GM23338 (cell line): Measurements from ENCODE around the gene ACO2. TPM values are rescaled to one million over a fixed set of nuclear protein-coding genes. Genes with fewer than 3 reads are reported as not detected.

Experiments
- ATAC-seq: fragments of 200-7000 bp; cut with Tn5 transposase; 3 replicates; pipeline ENCODE4 v1.9.1; 2020
- DNase-seq: peaks from one replicate; pipeline ENCODE4 v3.0.0-alpha.2; 2015; ENCODE audit warnings: low spot score
- H2AFZ ChIP-seq: fragments of 200-600 bp; sonication (generic); 2 replicates; pipeline ENCODE4 v1.8.0; 2016; ENCODE audit warnings: antibody characterized with exemption, mild to moderate bottlenecking, moderate library complexity
- H3F3A ChIP-seq: fragments of 200-600 bp; sonication (generic); replicated peaks from 2 replicates; pipeline ENCODE4 v1.8.0; 2017; ENCODE audit warnings: antibody characterized with exemption, mixed run types, low read depth
- H3K27ac ChIP-seq: fragments of 200-600 bp; sonication (generic); 2 replicates; pipeline ENCODE4 v1.6.1; 2016; ENCODE audit warnings: low read depth
- H3K27me3 ChIP-seq: fragments of 200-600 bp; sonication (generic); 2 replicates; pipeline ENCODE4 v1.8.0; 2016; ENCODE audit warnings: mild to moderate bottlenecking, mixed run types, moderate library complexity; ENCODE audit not compliant: insufficient read depth
- H3K36me3 ChIP-seq: fragments of 200-600 bp; sonication (generic); 2 replicates; pipeline ENCODE4 v1.8.0; 2016; ENCODE audit warnings: mild to moderate bottlenecking; ENCODE audit not compliant: insufficient read depth
- H3K4me1 ChIP-seq: fragments of 200-600 bp; sonication (generic); 2 replicates; pipeline ENCODE4 v1.8.0; 2016; ENCODE audit warnings: mild to moderate bottlenecking, moderate library complexity; ENCODE audit not compliant: insufficient read depth
- H3K4me2 ChIP-seq: fragments of 200-600 bp; sonication (generic); 2 replicates; pipeline ENCODE4 v1.7.1; 2017; ENCODE audit warnings: mixed run types
- H3K4me3 ChIP-seq: fragments of 200-600 bp; sonication (generic); 2 replicates; pipeline ENCODE4 v1.6.1; 2016; ENCODE audit warnings: mixed run types
- H3K79me2 ChIP-seq: fragments of 200-600 bp; sonication (generic); replicated peaks from 2 replicates; pipeline ENCODE4 v1.8.0; 2017; ENCODE audit warnings: mild to moderate bottlenecking; ENCODE audit not compliant: insufficient read depth
- H3K9me2 ChIP-seq: fragments of 200-600 bp; sonication (generic); 2 replicates; pipeline ENCODE4 v1.8.0; 2017; ENCODE audit not compliant: insufficient read depth
- H4K20me1 ChIP-seq: fragments of 200-600 bp; sonication (generic); replicated peaks from 2 replicates; pipeline ENCODE4 v1.8.0; 2017; ENCODE audit warnings: mild to moderate bottlenecking; ENCODE audit not compliant: insufficient read depth
- H3K27ac Mint-ChIP-seq: 2 replicates; pipeline ENCODE4 v1.8.0; 2020; ENCODE audit warnings: inconsistent platforms, mild to moderate bottlenecking, moderate library complexity, mixed read lengths
- H3K27me3 Mint-ChIP-seq: 3 replicates; pipeline ENCODE4 v1.8.0; 2022; ENCODE audit warnings: low read depth, mild to moderate bottlenecking, moderate library complexity, mixed read lengths, inconsistent platforms; ENCODE audit not compliant: insufficient read depth, poor library complexity
- H3K36me3 Mint-ChIP-seq: 3 replicates; pipeline ENCODE4 v1.8.0; 2021; ENCODE audit warnings: low read depth, mild to moderate bottlenecking, inconsistent platforms, moderate library complexity, mixed read lengths
- H3K4me1 Mint-ChIP-seq: 3 replicates; pipeline ENCODE4 v1.8.0; 2020; ENCODE audit warnings: mild to moderate bottlenecking, inconsistent platforms, mixed read lengths
- H3K4me3 Mint-ChIP-seq: 3 replicates; pipeline ENCODE4 v1.8.0; 2021; ENCODE audit warnings: moderate library complexity, mild to moderate bottlenecking, inconsistent platforms, mixed read lengths
- H3K9me3 Mint-ChIP-seq: 3 replicates; pipeline ENCODE4 v1.8.0; 2020; ENCODE audit warnings: moderate library complexity, mild to moderate bottlenecking, inconsistent platforms, mixed read lengths
- CREB1 ChIP-seq: fragments of 250-450 bp; sonication (Bioruptor Pico); IDR thresholded peaks from 2 replicates; pipeline ENCODE4 v1.5.0; 2020; ENCODE audit warnings: low read depth, mild to moderate bottlenecking, moderate library complexity
- CTCF ChIP-seq, 2 experiments: fragments of 200-600 bp in 1 of 2; sonication (generic) in 1 of 2; conservative IDR thresholded peaks; 2 replicates each; pipeline versions ENCODE4 v1.5.1 to v1.6.1; 2016 to 2017; ENCODE audit warnings: antibody characterized with exemption in 2 of 2, low read depth in 2 of 2, mild to moderate bottlenecking in 2 of 2, moderate library complexity in 1 of 2
- ETS1 ChIP-seq: IDR thresholded peaks from 2 replicates; pipeline ENCODE4 v1.6.1; 2016; ENCODE audit warnings: antibody characterized with exemption
- EZH2 ChIP-seq: fragments of 200-600 bp; sonication (generic); IDR thresholded peaks from one replicate; pipeline ENCODE4 v1.8.0; 2017; ENCODE audit warnings: antibody characterized with exemption, mild to moderate bottlenecking, low read depth; ENCODE audit not compliant: unreplicated experiment
- EZH2phosphoT487 ChIP-seq: fragments of 200-600 bp; sonication (generic); IDR thresholded peaks from one replicate; pipeline ENCODE4 v1.8.1; 2018; ENCODE audit warnings: antibody characterized with exemption; ENCODE audit not compliant: unreplicated experiment
- JUNB ChIP-seq: IDR thresholded peaks from one replicate; pipeline ENCODE4 v1.6.1; 2016; ENCODE audit warnings: antibody characterized with exemption; ENCODE audit not compliant: unreplicated experiment
- NANOG ChIP-seq: IDR thresholded peaks from 2 replicates; pipeline ENCODE4 v1.6.1; 2016; ENCODE audit warnings: antibody characterized with exemption, borderline replicate concordance
- POLR2AphosphoS5 ChIP-seq: IDR thresholded peaks from 2 replicates; pipeline ENCODE4 v1.6.1; 2016; ENCODE audit warnings: antibody characterized with exemption, low read depth
- REST ChIP-seq: IDR thresholded peaks from one replicate; pipeline ENCODE4 v1.6.1; 2018; ENCODE audit warnings: antibody characterized with exemption; ENCODE audit not compliant: unreplicated experiment
- STAT1 ChIP-seq: IDR thresholded peaks from one replicate; pipeline ENCODE4 v1.6.1; 2016; ENCODE audit warnings: antibody characterized with exemption; ENCODE audit not compliant: unreplicated experiment
- ZNF114 ChIP-seq: fragments of 250-450 bp; sonication (Bioruptor Pico); IDR thresholded peaks from 2 replicates; pipeline ENCODE4 v1.5.0; 2020; ENCODE audit warnings: mild to moderate bottlenecking, moderate library complexity
- ZNF331 ChIP-seq: fragments of 250-450 bp; sonication (Bioruptor Pico); IDR thresholded peaks from 2 replicates; pipeline ENCODE4 v1.5.0; 2020; ENCODE audit warnings: low read depth, mild to moderate bottlenecking, moderate library complexity
- ZNF462 ChIP-seq: fragments of 250-450 bp; sonication (Bioruptor Pico); IDR thresholded peaks from 2 replicates; pipeline ENCODE4 v1.5.0; 2020; ENCODE audit warnings: mild to moderate bottlenecking, moderate library complexity
- polyA plus RNA-seq: library from polyadenylated mRNA; unstranded; fragments of >200 nt; fragmentation: Nextera tagmentation; extraction: Ambion mirVana; gene quantifications from 2 replicates; pipeline ENCODE4 v1.2.1, GENCODE V29; 2016
- total RNA-seq: library from RNA; depleted of rRNA; stranded (reverse); fragments of >200 nt; shearing (Covaris generic); gene quantifications from 2 replicates; pipeline ENCODE4 v1.2.3, GENCODE V29; 2014

The ACO2 gene
- total and polyA plus RNA-seq, 2 experiments from 2014 or later = 36.2 to 79.7 TPM

GRCh38 chr22:41565403-41566054 is 96.6 kb downstream of the ACO2 start:
- TF ChIP-seq REST (no peak), EZH2phosphoT487 (no peak), NANOG (no peak), ZNF114 (CRISPR knock-in tag) (no peak), JUNB (no peak), CREB1 (CRISPR knock-in tag) (no peak), STAT1 (no peak), POLR2AphosphoS5 (no peak), ETS1 (no peak), EZH2 (no peak), ZNF331 (CRISPR knock-in tag) (no peak), CTCF (conservative IDR thresholded peaks at IDR 0.05; ENCODE audit: low read depth in 2 of 2) (no peak), ZNF462 (CRISPR knock-in tag) (no peak)
- H3K27ac ChIP-seq = no peak overlapping the region
- H3K4me2 ChIP-seq = no peak overlapping the region
- H3K9me3 Mint-ChIP-seq = no peaks in the 10 kb centered on the region
- DNase-seq (no peak), ATAC-seq (no peak)
- H3K27me3 ChIP-seq = no peaks in the 10 kb centered on the region
- peak overlapping the region; percentile 56; the same call in 1 of the 2 replicates for H3K27ac Mint-ChIP-seq
- H3K4me1 ChIP-seq = peaks cover 26% of the 10 kb centered on the region
- H4K20me1 ChIP-seq = no peaks in the 10 kb centered on the region
- H3K9me2 ChIP-seq = no peaks in the 10 kb centered on the region
- peaks cover 28% of the 10 kb centered on the region for H3K4me1 Mint-ChIP-seq
- H3K4me3 Mint-ChIP-seq = no peak overlapping the region
- no peaks in the 10 kb centered on the region for H3K79me2 ChIP-seq
- no peaks in the 10 kb centered on the region for H3K36me3 Mint-ChIP-seq
- no peak overlapping the region for H2AFZ ChIP-seq
- no peaks in the 10 kb centered on the region for H3F3A ChIP-seq
- no peak overlapping the region for H3K4me3 ChIP-seq
- no peaks in the 10 kb centered on the region for H3K36me3 ChIP-seq
- H3K27me3 Mint-ChIP-seq = peaks cover 15% of the 10 kb centered on the region
